Peyer's patch (tissue), 4 donors: ENCODE results near the gene SLC39A7. TPM values are rescaled to one million over a fixed set of nuclear protein-coding genes. Genes with fewer than 3 reads are reported as not detected.

Experiments
- DNase-seq, 3 donors: peaks; one replicate each; pipeline ENCODE4 v3.0.0-alpha.2; 2017 to 2019
- H3K27ac ChIP-seq, 4 donors: fragments of 200-600 bp; sonication (generic); one replicate each; pipeline ENCODE4 v1.5.1; 2016 to 2019
- H3K27me3 ChIP-seq, 2 donors: fragments of 200-600 bp; sonication (generic); one replicate each; pipeline ENCODE4 v1.5.1; 2019
- H3K36me3 ChIP-seq, 3 donors: fragments of 200-600 bp; sonication (generic); one replicate each; pipeline ENCODE4 v1.5.1; 2016 to 2019
- H3K4me1 ChIP-seq, 4 donors: fragments of 200-600 bp; sonication (generic); one replicate each; pipeline ENCODE4 v1.5.1; 2016 to 2019
- H3K4me3 ChIP-seq, 4 donors: fragments of 200-600 bp; sonication (generic); 1 replicate in 3 of 4; 2 replicates in 1 of 4; pipeline ENCODE4 v1.5.1; 2016 to 2019; ENCODE audit warnings: mild to moderate bottlenecking in 1 of 4
- H3K9me3 ChIP-seq, 4 donors: fragments of 200-600 bp; sonication (generic); one replicate each; pipeline ENCODE4 v1.5.1; 2016 to 2019; ENCODE audit warnings: mild to moderate bottlenecking in 1 of 4
- CTCF ChIP-seq, 6 experiments: fragments of 450-650 bp in 4 of 6; fragments of 200-600 bp in 2 of 6; sonication (generic) in 1 of 6; IDR thresholded peaks; one replicate each; pipeline ENCODE4 v1.5.1; 2017 to 2019; ENCODE audit warnings: antibody characterized with exemption in 6 of 6, mild to moderate bottlenecking in 3 of 6, moderate library complexity in 1 of 6
- POLR2A ChIP-seq, 2 donors: fragments of 450-650 bp; IDR thresholded peaks; one replicate each; pipeline ENCODE4 v1.5.1; 2017; ENCODE audit warnings: antibody characterized with exemption in 2 of 2, mild to moderate bottlenecking in 2 of 2, moderate library complexity in 2 of 2
- total RNA-seq, 4 donors: library from RNA; depleted of rRNA; stranded (reverse); fragments of >200 nt; gene quantifications; one replicate each; pipeline ENCODE4 v1.1.0, GENCODE V29; 2016

The SLC39A7 gene
- total RNA-seq, 4 donors from 2014 or later: 33.8 to 99.0 (median 55.0) TPM

DNA sequence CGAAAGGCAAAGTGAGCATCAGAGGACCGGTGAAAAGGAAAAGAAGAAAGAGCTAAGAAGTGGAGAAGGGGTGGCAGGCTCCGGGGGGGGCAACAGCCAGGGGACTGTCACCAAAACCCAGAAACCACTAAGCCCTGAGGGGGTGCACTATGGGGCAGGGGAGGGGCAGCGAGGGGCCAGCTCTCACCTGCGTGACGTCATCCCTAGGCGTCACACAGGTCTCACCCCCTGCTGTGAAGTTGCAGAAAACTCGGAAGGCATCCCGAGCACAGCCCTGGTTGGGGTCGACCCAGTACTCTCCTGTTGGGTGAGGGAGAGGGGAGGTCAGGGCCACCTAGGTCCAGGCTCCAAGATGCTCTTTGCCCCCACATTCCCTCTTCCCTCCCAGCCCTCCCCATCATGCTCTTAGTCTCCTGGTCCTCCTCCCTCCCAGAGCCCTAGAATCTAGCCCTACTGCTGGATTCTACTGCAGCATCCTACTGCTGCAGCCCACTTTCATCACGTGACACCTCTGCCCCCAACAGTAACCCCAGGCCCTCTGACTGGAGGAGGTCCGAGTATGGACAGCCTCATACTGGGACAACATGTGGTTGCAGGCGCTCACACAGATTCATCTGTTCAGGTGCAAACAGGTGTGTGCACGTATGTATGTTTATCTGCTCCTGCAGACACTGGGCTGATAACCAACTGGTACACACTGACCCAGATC is 35.8 kb upstream of the SLC39A7 start:
- H3K9me3 ChIP-seq: no peaks in the 10 kb centered on the region
- TF ChIP-seq CTCF (IDR thresholded peaks at IDR 0.05) (no peak), POLR2A (IDR thresholded peaks at IDR 0.05) (no peak)
- no peaks in the 10 kb centered on the region for H3K36me3 ChIP-seq
- no peaks in the 10 kb centered on the region for H3K27me3 ChIP-seq
- peaks cover 0 to 13% (median 6%) of the 10 kb centered on the region in 4 donors for H3K4me1 ChIP-seq
- no peak overlapping the region for H3K27ac ChIP-seq
- DNase-seq: no peak
- H3K4me3 ChIP-seq: no peak overlapping the region

DNA sequence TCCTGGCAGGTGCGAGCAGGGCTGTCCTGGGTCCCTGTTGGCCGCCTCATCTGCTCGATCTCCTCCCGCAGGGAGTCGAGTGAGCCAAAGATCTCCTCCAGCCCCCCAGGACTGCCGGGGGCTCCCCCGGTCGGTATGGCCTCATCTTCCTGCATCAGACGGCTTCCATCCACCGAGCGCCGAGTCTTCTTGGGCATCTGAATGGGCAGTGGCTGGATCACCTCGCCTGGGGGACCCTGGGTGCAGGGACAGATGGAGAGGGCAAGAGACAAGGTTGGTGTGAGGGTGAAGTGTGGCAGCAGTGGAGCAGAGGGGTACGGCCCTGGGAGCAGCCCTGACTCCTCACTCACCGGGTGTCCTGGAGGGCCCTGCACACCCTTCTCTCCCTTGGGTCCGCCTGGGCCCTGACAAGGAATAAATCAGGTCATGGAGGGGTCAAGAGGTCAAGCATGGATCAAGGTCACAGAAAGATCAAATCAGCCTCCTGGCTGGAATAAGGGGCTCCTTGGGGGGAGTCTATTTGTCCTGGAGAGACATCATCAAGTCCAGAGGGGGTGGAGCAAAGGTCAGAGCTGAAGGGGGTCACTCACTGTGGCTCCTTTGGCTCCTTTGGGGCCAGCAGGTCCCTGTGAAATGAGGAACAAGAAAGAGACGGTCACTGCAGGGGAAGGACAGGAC is 34.9 kb upstream of the SLC39A7 start:
- no peak for TF ChIP-seq CTCF (IDR thresholded peaks at IDR 0.05)
- TF ChIP-seq POLR2A (IDR thresholded peaks at IDR 0.05): no peak
- H3K9me3 ChIP-seq: no peaks in the 10 kb centered on the region
- no peaks in the 10 kb centered on the region for H3K27me3 ChIP-seq

GRCh38 chr6:33166363-33166762 is 34.3 kb upstream of the SLC39A7 start:
- H3K4me3 ChIP-seq: no peak overlapping the region
- H3K27me3 ChIP-seq: no peaks in the 10 kb centered on the region
- TF ChIP-seq CTCF (IDR thresholded peaks at IDR 0.05) (no peak), POLR2A (IDR thresholded peaks at IDR 0.05) (no peak)
- H3K9me3 ChIP-seq: no peaks in the 10 kb centered on the region
- no peaks in the 10 kb centered on the region for H3K36me3 ChIP-seq
- DNase-seq: no peak
- no peak overlapping the region for H3K27ac ChIP-seq
- H3K4me1 ChIP-seq: peaks cover 0 to 8% (median 4%) of the 10 kb centered on the region in 4 donors

More for the DNA sequence above, 34.9 kb upstream of the SLC39A7 start:
- DNase-seq: no peak
- no peak overlapping the region for H3K27ac ChIP-seq
- H3K36me3 ChIP-seq: no peaks in the 10 kb centered on the region
- H3K4me3 ChIP-seq: no peak overlapping the region
- H3K4me1 ChIP-seq: peaks cover 0 to 13% (median 6%) of the 10 kb centered on the region in 4 donors

- TF ChIP-seq CTCF (IDR thresholded peaks at IDR 0.05): no peak
- TF ChIP-seq POLR2A (IDR thresholded peaks at IDR 0.05): no peak
Measured at GRCh38 chr6:33166811-33167210, 33.9 kb upstream of the SLC39A7 start.

GRCh38 chr6:33167374-33168283 is 33.0 kb upstream of the SLC39A7 start:
- no peak for DNase-seq
- no peak overlapping the region for H3K4me3 ChIP-seq
- H3K4me1 ChIP-seq: no peaks in the 10 kb centered on the region
- H3K27me3 ChIP-seq: no peaks in the 10 kb centered on the region
- H3K27ac ChIP-seq: no peak overlapping the region
- H3K9me3 ChIP-seq: no peaks in the 10 kb centered on the region
- TF ChIP-seq CTCF (IDR thresholded peaks at IDR 0.05): no peak
- no peak for TF ChIP-seq POLR2A (IDR thresholded peaks at IDR 0.05)
- no peaks in the 10 kb centered on the region for H3K36me3 ChIP-seq

More at GRCh38 chr6:33166811-33167210, 33.9 kb upstream of the SLC39A7 start:
- Histone ChIP-seq H3K4me3 (no peak overlapping the region), H3K4me1 (peaks cover 0 to 5% (median 3%) of the 10 kb centered on the region in 4 donors), H3K27me3 (no peaks in the 10 kb centered on the region), H3K36me3 (no peaks in the 10 kb centered on the region), H3K27ac (no peak overlapping the region), H3K9me3 (no peaks in the 10 kb centered on the region)
- peak in 1 of 3 donors; percentile 42 for DNase-seq
